Liver (tissue), 9 donors: ENCODE measurements around the gene EHF. TPM values are rescaled to one million over a fixed set of nuclear protein-coding genes. Genes with fewer than 3 reads are reported as not detected.

Source experiments
- DNase-seq: peaks from one replicate; pipeline ENCODE4 v3.0.0-alpha.2; 2017; ENCODE audit warnings: low spot score
- H3K27ac ChIP-seq, 2 donors: one replicate each; pipeline ENCODE4 v1.7.0; 2013; ENCODE audit warnings: inconsistent platforms in 2 of 2, low read length in 2 of 2, control low read depth in 1 of 2, low read depth in 1 of 2, mild to moderate bottlenecking in 1 of 2
- H3K27me3 ChIP-seq, 4 donors: one replicate each; pipeline versions ENCODE4 v1.6.1 to v1.7.0; 2013; ENCODE audit warnings: low read length in 3 of 4, inconsistent platforms in 1 of 4, mild to moderate bottlenecking in 1 of 4, moderate library complexity in 1 of 4; ENCODE audit not compliant: control insufficient read depth in 4 of 4, insufficient read depth in 4 of 4
- H3K36me3 ChIP-seq, 4 donors: one replicate each; pipeline versions ENCODE4 v1.6.1 to v1.7.0; 2013; ENCODE audit warnings: low read length in 3 of 4, mild to moderate bottlenecking in 3 of 4, low read depth in 1 of 4, moderate library complexity in 1 of 4; ENCODE audit not compliant: control insufficient read depth in 4 of 4, insufficient read depth in 3 of 4
- H3K4me1 ChIP-seq, 4 donors: one replicate each; pipeline versions ENCODE4 v1.6.1 to v1.7.0; 2013; ENCODE audit warnings: low read length in 3 of 4, mild to moderate bottlenecking in 3 of 4, moderate library complexity in 1 of 4; ENCODE audit not compliant: control insufficient read depth in 4 of 4, insufficient read depth in 4 of 4
- H3K4me3 ChIP-seq, 3 donors: one replicate each; pipeline versions ENCODE4 v1.6.1 to v1.7.0; 2013; ENCODE audit warnings: low read length in 3 of 3, control low read depth in 1 of 3, low read depth in 1 of 3, mild to moderate bottlenecking in 1 of 3
- H3K9ac ChIP-seq, 2 donors: one replicate each; pipeline ENCODE4 v1.7.0; 2013; ENCODE audit warnings: low read length in 2 of 2, mild to moderate bottlenecking in 2 of 2, moderate library complexity in 2 of 2, control low read depth in 1 of 2, low read depth in 1 of 2
- H3K9me3 ChIP-seq, 4 donors: one replicate each; pipeline versions ENCODE4 v1.6.1 to v1.7.0; 2013; ENCODE audit warnings: low read length in 3 of 4; ENCODE audit not compliant: control insufficient read depth in 4 of 4
- EGR1 ChIP-seq, 2 donors: IDR thresholded peaks; 2 replicates each; pipeline ENCODE4 v1.6.1; 2016 to 2018; ENCODE audit warnings: antibody characterized with exemption in 2 of 2, low read depth in 2 of 2
- HNF4G ChIP-seq: IDR thresholded peaks from 2 replicates; pipeline ENCODE4 v1.6.1; 2016; ENCODE audit warnings: antibody characterized with exemption
- JUND ChIP-seq, 2 donors: IDR thresholded peaks; 2 replicates each; pipeline ENCODE4 v1.6.1; 2016; ENCODE audit warnings: antibody characterized with exemption in 2 of 2
- NR2F2 ChIP-seq: IDR thresholded peaks from 2 replicates; pipeline ENCODE4 v1.6.1; 2016; ENCODE audit warnings: antibody characterized with exemption
- RAD21 ChIP-seq, 2 donors: IDR thresholded peaks; 2 replicates each; pipeline ENCODE4 v1.6.1; 2016; ENCODE audit warnings: antibody characterized with exemption in 2 of 2, mild to moderate bottlenecking in 2 of 2
- RXRA ChIP-seq, 2 donors: IDR thresholded peaks; 2 replicates each; pipeline ENCODE4 v1.6.1; 2017 to 2018; ENCODE audit warnings: antibody characterized with exemption in 2 of 2, mild to moderate bottlenecking in 1 of 2
- SP1 ChIP-seq: IDR thresholded peaks from 2 replicates; pipeline ENCODE4 v1.6.1; 2018; ENCODE audit warnings: antibody characterized with exemption, mild to moderate bottlenecking
- TAF1 ChIP-seq: conservative IDR thresholded peaks from 2 replicates; pipeline ENCODE4 v1.6.1; 2016; ENCODE audit warnings: antibody characterized with exemption, mild to moderate bottlenecking
- WGBS: extraction: QIAGEN DNeasy Blood & Tissue Kit; methylation state at CpG from one replicate; pipeline ENCODE4 v1.1.7; 2013; 5-methylcytosine and 5-hydroxymethylcytosine counted together
- polyA plus RNA-seq, 2 donors: library from polyadenylated mRNA; stranded (reverse) in 1 of 2; unstranded in 1 of 2; fragments of 200-250 nt in 1 of 2; fragments of >200 nt in 1 of 2; fragmentation: Nextera tagmentation in 1 of 2; extraction: Ambion mirVana in 1 of 2; gene quantifications; one replicate each; pipeline versions ENCODE4 v1.2.1 to v1.2.3, GENCODE V29; 2013 to 2015
- total RNA-seq, 2 donors: library from RNA; depleted of rRNA; stranded (reverse); fragments of >200 nt; gene quantifications; one replicate each; pipeline ENCODE4 v1.2.3, GENCODE V29; 2014
- TF ChIP-seq, protein P1 (sequence below): fragments of 150-350 bp; IDR thresholded peaks from 2 replicates; pipeline ENCODE4 v1.5.1; 2017; ENCODE audit warnings: improper control_type of control experiment, low read depth, low read length; ENCODE audit not compliant: missing input control
- TF ChIP-seq, protein P2 (sequence below): IDR thresholded peaks from 2 replicates; pipeline ENCODE4 v1.6.1; 2016; ENCODE audit warnings: antibody characterized with exemption
- TF ChIP-seq, protein P3 (sequence below): IDR thresholded peaks from 2 replicates; pipeline ENCODE4 v1.6.1; 2016; ENCODE audit warnings: antibody characterized with exemption
- TF ChIP-seq, protein P4 (sequence below): IDR thresholded peaks from 2 replicates; pipeline ENCODE4 v1.6.1; 2016; ENCODE audit warnings: antibody characterized with exemption
- TF ChIP-seq, protein P5 (sequence below): IDR thresholded peaks from 2 replicates; pipeline ENCODE4 v1.6.1; 2016; ENCODE audit warnings: antibody characterized with exemption, mild to moderate bottlenecking
- donor health status: healthy.
- donor health status: healthy.
- donor health status: healthy.
- donor health status: healthy.
- donor health status: healthy.

EHF gene
- total and polyA plus RNA-seq, 4 donors = 0.85 to 5.9 (median 2.6) TPM

DNA sequence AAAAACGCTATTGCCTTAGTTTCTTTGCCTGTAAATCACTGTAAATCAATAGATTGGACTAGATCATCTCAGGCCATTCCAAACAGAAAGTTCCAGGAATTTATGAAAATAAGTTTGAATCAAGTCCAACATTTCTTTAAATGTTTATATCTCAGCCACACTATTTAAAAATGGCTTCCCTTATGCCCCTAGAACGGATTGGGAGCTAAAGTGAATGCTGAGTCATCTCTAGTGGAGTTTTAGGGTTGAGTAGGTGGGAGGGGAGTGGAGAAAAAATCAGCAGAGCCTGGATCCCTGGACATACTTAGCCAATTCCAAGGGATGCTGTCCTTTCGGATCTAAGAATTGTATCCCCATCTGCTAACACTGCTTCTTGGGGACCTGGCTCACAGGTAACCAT is 48.6 kb downstream of the EHF start:
- no peak for TF ChIP-seq RXRA (IDR thresholded peaks at IDR 0.05)
- TF ChIP-seq, protein P1, sequence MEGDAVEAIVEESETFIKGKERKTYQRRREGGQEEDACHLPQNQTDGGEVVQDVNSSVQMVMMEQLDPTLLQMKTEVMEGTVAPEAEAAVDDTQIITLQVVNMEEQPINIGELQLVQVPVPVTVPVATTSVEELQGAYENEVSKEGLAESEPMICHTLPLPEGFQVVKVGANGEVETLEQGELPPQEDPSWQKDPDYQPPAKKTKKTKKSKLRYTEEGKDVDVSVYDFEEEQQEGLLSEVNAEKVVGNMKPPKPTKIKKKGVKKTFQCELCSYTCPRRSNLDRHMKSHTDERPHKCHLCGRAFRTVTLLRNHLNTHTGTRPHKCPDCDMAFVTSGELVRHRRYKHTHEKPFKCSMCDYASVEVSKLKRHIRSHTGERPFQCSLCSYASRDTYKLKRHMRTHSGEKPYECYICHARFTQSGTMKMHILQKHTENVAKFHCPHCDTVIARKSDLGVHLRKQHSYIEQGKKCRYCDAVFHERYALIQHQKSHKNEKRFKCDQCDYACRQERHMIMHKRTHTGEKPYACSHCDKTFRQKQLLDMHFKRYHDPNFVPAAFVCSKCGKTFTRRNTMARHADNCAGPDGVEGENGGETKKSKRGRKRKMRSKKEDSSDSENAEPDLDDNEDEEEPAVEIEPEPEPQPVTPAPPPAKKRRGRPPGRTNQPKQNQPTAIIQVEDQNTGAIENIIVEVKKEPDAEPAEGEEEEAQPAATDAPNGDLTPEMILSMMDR = no peak
- no peak for TF ChIP-seq HNF4G
- TF ChIP-seq, protein P2, sequence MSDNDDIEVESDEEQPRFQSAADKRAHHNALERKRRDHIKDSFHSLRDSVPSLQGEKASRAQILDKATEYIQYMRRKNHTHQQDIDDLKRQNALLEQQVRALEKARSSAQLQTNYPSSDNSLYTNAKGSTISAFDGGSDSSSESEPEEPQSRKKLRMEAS = no peak
- TF ChIP-seq, protein P3, sequence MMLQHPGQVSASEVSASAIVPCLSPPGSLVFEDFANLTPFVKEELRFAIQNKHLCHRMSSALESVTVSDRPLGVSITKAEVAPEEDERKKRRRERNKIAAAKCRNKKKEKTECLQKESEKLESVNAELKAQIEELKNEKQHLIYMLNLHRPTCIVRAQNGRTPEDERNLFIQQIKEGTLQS = no peak
- TF ChIP-seq TAF1 = no peak
- TF ChIP-seq, protein P4, sequence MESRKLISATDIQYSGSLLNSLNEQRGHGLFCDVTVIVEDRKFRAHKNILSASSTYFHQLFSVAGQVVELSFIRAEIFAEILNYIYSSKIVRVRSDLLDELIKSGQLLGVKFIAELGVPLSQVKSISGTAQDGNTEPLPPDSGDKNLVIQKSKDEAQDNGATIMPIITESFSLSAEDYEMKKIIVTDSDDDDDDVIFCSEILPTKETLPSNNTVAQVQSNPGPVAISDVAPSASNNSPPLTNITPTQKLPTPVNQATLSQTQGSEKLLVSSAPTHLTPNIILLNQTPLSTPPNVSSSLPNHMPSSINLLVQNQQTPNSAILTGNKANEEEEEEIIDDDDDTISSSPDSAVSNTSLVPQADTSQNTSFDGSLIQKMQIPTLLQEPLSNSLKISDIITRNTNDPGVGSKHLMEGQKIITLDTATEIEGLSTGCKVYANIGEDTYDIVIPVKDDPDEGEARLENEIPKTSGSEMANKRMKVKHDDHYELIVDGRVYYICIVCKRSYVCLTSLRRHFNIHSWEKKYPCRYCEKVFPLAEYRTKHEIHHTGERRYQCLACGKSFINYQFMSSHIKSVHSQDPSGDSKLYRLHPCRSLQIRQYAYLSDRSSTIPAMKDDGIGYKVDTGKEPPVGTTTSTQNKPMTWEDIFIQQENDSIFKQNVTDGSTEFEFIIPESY = no peak
- TF ChIP-seq, protein P5, sequence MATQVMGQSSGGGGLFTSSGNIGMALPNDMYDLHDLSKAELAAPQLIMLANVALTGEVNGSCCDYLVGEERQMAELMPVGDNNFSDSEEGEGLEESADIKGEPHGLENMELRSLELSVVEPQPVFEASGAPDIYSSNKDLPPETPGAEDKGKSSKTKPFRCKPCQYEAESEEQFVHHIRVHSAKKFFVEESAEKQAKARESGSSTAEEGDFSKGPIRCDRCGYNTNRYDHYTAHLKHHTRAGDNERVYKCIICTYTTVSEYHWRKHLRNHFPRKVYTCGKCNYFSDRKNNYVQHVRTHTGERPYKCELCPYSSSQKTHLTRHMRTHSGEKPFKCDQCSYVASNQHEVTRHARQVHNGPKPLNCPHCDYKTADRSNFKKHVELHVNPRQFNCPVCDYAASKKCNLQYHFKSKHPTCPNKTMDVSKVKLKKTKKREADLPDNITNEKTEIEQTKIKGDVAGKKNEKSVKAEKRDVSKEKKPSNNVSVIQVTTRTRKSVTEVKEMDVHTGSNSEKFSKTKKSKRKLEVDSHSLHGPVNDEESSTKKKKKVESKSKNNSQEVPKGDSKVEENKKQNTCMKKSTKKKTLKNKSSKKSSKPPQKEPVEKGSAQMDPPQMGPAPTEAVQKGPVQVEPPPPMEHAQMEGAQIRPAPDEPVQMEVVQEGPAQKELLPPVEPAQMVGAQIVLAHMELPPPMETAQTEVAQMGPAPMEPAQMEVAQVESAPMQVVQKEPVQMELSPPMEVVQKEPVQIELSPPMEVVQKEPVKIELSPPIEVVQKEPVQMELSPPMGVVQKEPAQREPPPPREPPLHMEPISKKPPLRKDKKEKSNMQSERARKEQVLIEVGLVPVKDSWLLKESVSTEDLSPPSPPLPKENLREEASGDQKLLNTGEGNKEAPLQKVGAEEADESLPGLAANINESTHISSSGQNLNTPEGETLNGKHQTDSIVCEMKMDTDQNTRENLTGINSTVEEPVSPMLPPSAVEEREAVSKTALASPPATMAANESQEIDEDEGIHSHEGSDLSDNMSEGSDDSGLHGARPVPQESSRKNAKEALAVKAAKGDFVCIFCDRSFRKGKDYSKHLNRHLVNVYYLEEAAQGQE = no peak
- TF ChIP-seq EGR1 (IDR thresholded peaks at IDR 0.05; ENCODE audit: low read depth in 2 of 2) = no peak
- TF ChIP-seq NR2F2 = no peak
- TF ChIP-seq RAD21 (IDR thresholded peaks at IDR 0.05) = no peak
- 89% methylated on average over 3 of the region's 3 CpGs for WGBS
- Histone ChIP-seq H3K4me1 (peaks cover 0 to 14% (median 8%) of the 10 kb centered on the region in 4 donors), H3K27ac (no peak overlapping the region), H3K9ac (no peak overlapping the region), H3K36me3 (no peaks in the 10 kb centered on the region), H3K27me3 (no peaks in the 10 kb centered on the region), H3K4me3 (no peak overlapping the region), H3K9me3 (no peaks in the 10 kb centered on the region)
- no peak for DNase-seq

DNA sequence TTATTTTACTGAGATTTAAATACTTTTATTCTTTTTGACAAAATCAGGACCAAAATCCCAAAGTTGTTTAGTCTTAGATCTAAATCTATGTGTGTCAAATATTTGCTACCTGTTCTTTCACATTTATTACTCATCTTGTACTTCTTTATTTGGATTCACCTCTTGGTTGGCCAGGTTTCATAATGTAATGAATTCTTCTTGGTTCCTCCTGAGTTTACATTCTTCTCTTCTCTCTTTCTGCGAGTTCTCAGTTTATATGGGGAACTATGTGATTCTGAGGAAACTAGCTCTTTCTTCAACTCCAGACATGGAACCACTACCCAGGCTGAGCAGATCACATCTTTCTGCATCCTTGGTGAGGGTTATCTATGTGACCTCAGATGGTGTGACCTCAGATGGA is 50.2 kb downstream of the EHF start:
- no peaks in the 10 kb centered on the region for H3K27me3 ChIP-seq
- no peak overlapping the region for H3K4me3 ChIP-seq
- peaks cover 0 to 6% (median 4%) of the 10 kb centered on the region in 4 donors for H3K4me1 ChIP-seq
- H3K9me3 ChIP-seq = no peaks in the 10 kb centered on the region
- no peak for TF ChIP-seq RAD21 (IDR thresholded peaks at IDR 0.05)
- TF ChIP-seq NR2F2 = no peak
- no peak for TF ChIP-seq SP1
- no peak for TF ChIP-seq EGR1 (IDR thresholded peaks at IDR 0.05; ENCODE audit: low read depth in 2 of 2)
- TF ChIP-seq HNF4G = no peak
- TF ChIP-seq, protein P1 = no peak
- TF ChIP-seq JUND (IDR thresholded peaks at IDR 0.05) = no peak
- TF ChIP-seq, protein P2 = no peak
- no peak for DNase-seq
- no peak overlapping the region for H3K9ac ChIP-seq
- no peaks in the 10 kb centered on the region for H3K36me3 ChIP-seq
- WGBS = 81% methylated on average over 1 of the region's 1 CpG
- H3K27ac ChIP-seq = no peak overlapping the region
